C4-2B (cell line): ENCODE results near the gene TBK1.

ENCODE experiments used
- CTCF ChIP-seq: fragments of 450-650 bp; conservative IDR thresholded peaks from 2 replicates; pipeline ENCODE4 v1.5.1; 2017; ENCODE audit warnings: mild to moderate bottlenecking
- ZFX ChIP-seq: fragments of 450-650 bp; IDR thresholded peaks from 2 replicates; pipeline ENCODE4 v1.6.1; 2017

- no peak for TF ChIP-seq CTCF
- no peak for TF ChIP-seq ZFX
Observed at GRCh38 chr12:64411427-64411826, 40.5 kb upstream of the TBK1 start.
